NK-92 (cell line): ENCODE measurements around the gene SEC14L6.

Experiments used
- DNase-seq: peaks from one replicate; lab custom pipeline; 2025; ENCODE audit not compliant: unreplicated experiment; lab: John Stamatoyannopoulos, UW

Gene SEC14L6

GRCh38 chr22:30500628-30501027, 45.9 kb downstream of the SEC14L6 start:
- DNase-seq = no peak

GRCh38 chr22:30497466-30498150, 48.9 kb downstream of the SEC14L6 start:
- DNase-seq = no peak

GRCh38 chr22:30495041-30495784, 51.3 kb downstream of the SEC14L6 start:
- no peak for DNase-seq

- DNase-seq = no peak
Measured at GRCh38 chr22:30492144-30492543, 54.4 kb downstream of the SEC14L6 start.

- no peak for DNase-seq
Measured at GRCh38 chr22:30491381-30491780, 55.2 kb downstream of the SEC14L6 start.

GRCh38 chr22:30490399-30490798, 56.1 kb downstream of the SEC14L6 start:
- no peak for DNase-seq

- no peak for DNase-seq
Measured at GRCh38 chr22:30488121-30488520, 58.4 kb downstream of the SEC14L6 start.

- no peak for DNase-seq
Measured at GRCh38 chr22:30486661-30487115, 59.9 kb downstream of the SEC14L6 start.

- DNase-seq = no peak
Measured at GRCh38 chr22:30486118-30486517, 60.4 kb downstream of the SEC14L6 start.

- DNase-seq = no peak
Measured at GRCh38 chr22:30485362-30485988, 61.1 kb downstream of the SEC14L6 start.

GRCh38 chr22:30483169-30483568, 63.4 kb downstream of the SEC14L6 start:
- no peak for DNase-seq

GRCh38 chr22:30481711-30482110, 64.8 kb downstream of the SEC14L6 start:
- no peak for DNase-seq

- DNase-seq = no peak
Measured at GRCh38 chr22:30479981-30480380, 66.6 kb downstream of the SEC14L6 start.

GRCh38 chr22:30474683-30475424, 71.7 kb downstream of the SEC14L6 start:
- no peak for DNase-seq

GRCh38 chr22:30474121-30474520, 72.4 kb downstream of the SEC14L6 start:
- DNase-seq = no peak

GRCh38 chr22:30472994-30473720, 73.4 kb downstream of the SEC14L6 start:
- no peak for DNase-seq
